HepG2 (cell line): ENCODE results near the gene TRAP1. TPM values are rescaled to one million over a fixed set of nuclear protein-coding genes. Genes with fewer than 3 reads are reported as not detected.

Experiments used
- HOXA3 ChIP-seq: sonication (generic); formaldehyde crosslinking; IDR thresholded peaks from 2 replicates; pipeline ENCODE4 v1.5.0; 2020; ENCODE audit warnings: missing genetic modification reagents
- MAZ ChIP-seq, 2 experiments: sonication (generic) in 1 of 2; formaldehyde crosslinking in 1 of 2; IDR thresholded peaks; 2 replicates each; pipeline versions ENCODE4 v1.5.0 to v1.6.1; 2012 to 2020; ENCODE audit warnings: low read depth in 2 of 2, mild to moderate bottlenecking in 2 of 2, borderline replicate concordance in 1 of 2, improper control_type of control experiment in 1 of 2, low read length in 1 of 2, missing genetic modification reagents in 1 of 2, moderate library complexity in 1 of 2
- MBNL3 ChIP-seq: fragments of 250-450 bp; sonication (Bioruptor Pico); conservative IDR thresholded peaks from 2 replicates; pipeline ENCODE4 v1.8.0; 2022; ENCODE audit warnings: mild to moderate bottlenecking, inconsistent platforms
- SMARCC2 ChIP-seq: fragments of 450-650 bp; IDR thresholded peaks from 2 replicates; pipeline ENCODE4 v1.6.1; 2017; ENCODE audit warnings: antibody characterized with exemption, mild to moderate bottlenecking
- SRSF1 ChIP-seq: fragments of 200-400 bp; formaldehyde crosslinking; optimal IDR thresholded peaks from 2 replicates; pipeline ENCODE3; 2017; ENCODE audit warnings: mild to moderate bottlenecking, low read depth, low read length, moderate library complexity
- XBP1 ChIP-seq: sonication (generic); formaldehyde crosslinking; IDR thresholded peaks from 2 replicates; pipeline ENCODE4 v1.5.0; 2020; ENCODE audit warnings: missing genetic modification reagents
- ZNF747 ChIP-seq: sonication (generic); formaldehyde crosslinking; IDR thresholded peaks from 2 replicates; pipeline ENCODE4 v1.8.1; 2023; ENCODE audit warnings: missing genetic modification reagents, mild to moderate bottlenecking, borderline replicate concordance
- polyA plus RNA-seq, 8 experiments: library from polyadenylated mRNA; depleted of rRNA in 3 of 8; stranded (reverse) in 7 of 8; unstranded in 1 of 8; fragments of >200 nt; fragmentation: Illumina TruSeq in 4 of 8; extraction: Trizol in 4 of 8; gene quantifications; 2 replicates each; pipeline versions ENCODE4 v1.2.1 to v1.2.3, GENCODE V29; 2011 to 2016; ENCODE audit warnings: low read depth in 4 of 8, missing spikeins in 1 of 8, mixed read lengths in 1 of 8; ENCODE audit not compliant: insufficient read depth in 1 of 8
- total RNA-seq, 5 experiments: library from RNA; depleted of rRNA; stranded (reverse); fragments of >200 nt; fragmentation: Illumina TruSeq; extraction: Trizol; gene quantifications; 2 replicates each; pipeline ENCODE4 v1.2.3, GENCODE V29; 2016; ENCODE audit warnings: low read depth in 1 of 5
- TF ChIP-seq, protein P1 (sequence below): sonication (generic); formaldehyde crosslinking; IDR thresholded peaks from 2 replicates; pipeline ENCODE4 v1.5.1; 2020; ENCODE audit warnings: mild to moderate bottlenecking, missing genetic modification reagents, borderline replicate concordance
- TF ChIP-seq, protein P2 (sequence below): sonication (generic); formaldehyde crosslinking; IDR thresholded peaks from 2 replicates; pipeline ENCODE4 v1.5.1; 2020; ENCODE audit warnings: missing genetic modification reagents, mild to moderate bottlenecking, borderline replicate concordance

Gene TRAP1
- total and polyA plus RNA-seq, 2 of the 13 experiments (the other 11 are each of a cell fraction or from before 2014, with no cell fraction given), result 127 to 240 TPM

DNA sequence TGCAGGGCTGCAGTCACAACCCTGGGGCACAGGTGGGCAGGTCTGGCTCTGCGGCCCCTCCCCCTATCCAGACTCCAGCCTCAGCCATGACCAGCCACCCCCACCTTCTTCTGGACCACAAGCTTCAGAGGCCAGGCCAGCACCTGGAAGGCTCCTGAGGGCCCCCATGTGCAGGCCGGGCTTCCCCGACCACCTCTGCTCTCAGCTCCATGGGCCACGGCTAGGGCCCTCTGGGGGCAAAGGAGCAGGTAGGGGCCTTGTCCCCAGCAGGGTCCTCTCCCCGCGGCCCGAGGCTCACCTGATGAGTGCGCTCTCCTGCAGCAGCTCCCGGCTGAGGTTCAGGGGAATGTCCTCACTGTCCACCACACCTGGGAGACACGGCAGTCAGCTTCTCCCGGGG, 45.9 kb downstream of the TRAP1 start (continued):
- TF ChIP-seq, protein P1, sequence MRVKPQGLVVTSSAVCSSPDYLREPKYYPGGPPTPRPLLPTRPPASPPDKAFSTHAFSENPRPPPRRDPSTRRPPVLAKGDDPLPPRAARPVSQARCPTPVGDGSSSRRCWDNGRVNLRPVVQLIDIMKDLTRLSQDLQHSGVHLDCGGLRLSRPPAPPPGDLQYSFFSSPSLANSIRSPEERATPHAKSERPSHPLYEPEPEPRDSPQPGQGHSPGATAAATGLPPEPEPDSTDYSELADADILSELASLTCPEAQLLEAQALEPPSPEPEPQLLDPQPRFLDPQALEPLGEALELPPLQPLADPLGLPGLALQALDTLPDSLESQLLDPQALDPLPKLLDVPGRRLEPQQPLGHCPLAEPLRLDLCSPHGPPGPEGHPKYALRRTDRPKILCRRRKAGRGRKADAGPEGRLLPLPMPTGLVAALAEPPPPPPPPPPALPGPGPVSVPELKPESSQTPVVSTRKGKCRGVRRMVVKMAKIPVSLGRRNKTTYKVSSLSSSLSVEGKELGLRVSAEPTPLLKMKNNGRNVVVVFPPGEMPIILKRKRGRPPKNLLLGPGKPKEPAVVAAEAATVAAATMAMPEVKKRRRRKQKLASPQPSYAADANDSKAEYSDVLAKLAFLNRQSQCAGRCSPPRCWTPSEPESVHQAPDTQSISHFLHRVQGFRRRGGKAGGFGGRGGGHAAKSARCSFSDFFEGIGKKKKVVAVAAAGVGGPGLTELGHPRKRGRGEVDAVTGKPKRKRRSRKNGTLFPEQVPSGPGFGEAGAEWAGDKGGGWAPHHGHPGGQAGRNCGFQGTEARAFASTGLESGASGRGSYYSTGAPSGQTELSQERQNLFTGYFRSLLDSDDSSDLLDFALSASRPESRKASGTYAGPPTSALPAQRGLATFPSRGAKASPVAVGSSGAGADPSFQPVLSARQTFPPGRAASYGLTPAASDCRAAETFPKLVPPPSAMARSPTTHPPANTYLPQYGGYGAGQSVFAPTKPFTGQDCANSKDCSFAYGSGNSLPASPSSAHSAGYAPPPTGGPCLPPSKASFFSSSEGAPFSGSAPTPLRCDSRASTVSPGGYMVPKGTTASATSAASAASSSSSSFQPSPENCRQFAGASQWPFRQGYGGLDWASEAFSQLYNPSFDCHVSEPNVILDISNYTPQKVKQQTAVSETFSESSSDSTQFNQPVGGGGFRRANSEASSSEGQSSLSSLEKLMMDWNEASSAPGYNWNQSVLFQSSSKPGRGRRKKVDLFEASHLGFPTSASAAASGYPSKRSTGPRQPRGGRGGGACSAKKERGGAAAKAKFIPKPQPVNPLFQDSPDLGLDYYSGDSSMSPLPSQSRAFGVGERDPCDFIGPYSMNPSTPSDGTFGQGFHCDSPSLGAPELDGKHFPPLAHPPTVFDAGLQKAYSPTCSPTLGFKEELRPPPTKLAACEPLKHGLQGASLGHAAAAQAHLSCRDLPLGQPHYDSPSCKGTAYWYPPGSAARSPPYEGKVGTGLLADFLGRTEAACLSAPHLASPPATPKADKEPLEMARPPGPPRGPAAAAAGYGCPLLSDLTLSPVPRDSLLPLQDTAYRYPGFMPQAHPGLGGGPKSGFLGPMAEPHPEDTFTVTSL (CRISPR knock-in tag), result no peak
- no peak for TF ChIP-seq ZNF747 (CRISPR knock-in tag)
- TF ChIP-seq, protein P2, sequence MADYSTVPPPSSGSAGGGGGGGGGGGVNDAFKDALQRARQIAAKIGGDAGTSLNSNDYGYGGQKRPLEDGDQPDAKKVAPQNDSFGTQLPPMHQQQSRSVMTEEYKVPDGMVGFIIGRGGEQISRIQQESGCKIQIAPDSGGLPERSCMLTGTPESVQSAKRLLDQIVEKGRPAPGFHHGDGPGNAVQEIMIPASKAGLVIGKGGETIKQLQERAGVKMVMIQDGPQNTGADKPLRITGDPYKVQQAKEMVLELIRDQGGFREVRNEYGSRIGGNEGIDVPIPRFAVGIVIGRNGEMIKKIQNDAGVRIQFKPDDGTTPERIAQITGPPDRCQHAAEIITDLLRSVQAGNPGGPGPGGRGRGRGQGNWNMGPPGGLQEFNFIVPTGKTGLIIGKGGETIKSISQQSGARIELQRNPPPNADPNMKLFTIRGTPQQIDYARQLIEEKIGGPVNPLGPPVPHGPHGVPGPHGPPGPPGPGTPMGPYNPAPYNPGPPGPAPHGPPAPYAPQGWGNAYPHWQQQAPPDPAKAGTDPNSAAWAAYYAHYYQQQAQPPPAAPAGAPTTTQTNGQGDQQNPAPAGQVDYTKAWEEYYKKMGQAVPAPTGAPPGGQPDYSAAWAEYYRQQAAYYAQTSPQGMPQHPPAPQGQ (CRISPR knock-in tag), result no peak
- TF ChIP-seq SRSF1, result no peak
- TF ChIP-seq SMARCC2, result no peak
- TF ChIP-seq MBNL3 (CRISPR knock-in tag), result no peak
- TF ChIP-seq HOXA3 (CRISPR knock-in tag), result no peak
- no peak for TF ChIP-seq XBP1 (CRISPR knock-in tag)
- no peak for TF ChIP-seq MAZ (IDR thresholded peaks at IDR 0.05; ENCODE audit: borderline replicate concordance, low read depth, low read length)
- TF ChIP-seq MAZ (CRISPR knock-in tag; IDR thresholded peaks at IDR 0.05; ENCODE audit: low read depth), result no peak
- TF ChIP-seq, all 625 proteins: peak for 2
